ENCODE data around the gene TGFB1.
"Not testable (repeated sequence)": the region's sequence is repeated elsewhere in the genome, so short reads cannot be mapped to it uniquely, and the experiment has no call there.

The TGFB1 gene

GRCh38 chr19:41351339-41352245 is 2.1 kb downstream of the TGFB1 start:
- ChIA-PET CTCF (interaction anchor here (1.8 to 2.3 kb wide), 2 partner anchors 43 to 148 kb away, joined by 6 to 10 read pairs; partner anchors contain the start of gene CCDC97), POLR2A (ENCODE audit: low non-redundant PET) (interaction anchor here (0.5 to 1.6 kb wide), 5 partner anchors 12 to 164 kb away, joined by 3 to 9 read pairs (median 4); partner anchors contain the start of gene B9D2)
- peak overlapping the region; percentile 84 for H3K27ac ChIP-seq
- TF ChIP-seq, protein P1, sequence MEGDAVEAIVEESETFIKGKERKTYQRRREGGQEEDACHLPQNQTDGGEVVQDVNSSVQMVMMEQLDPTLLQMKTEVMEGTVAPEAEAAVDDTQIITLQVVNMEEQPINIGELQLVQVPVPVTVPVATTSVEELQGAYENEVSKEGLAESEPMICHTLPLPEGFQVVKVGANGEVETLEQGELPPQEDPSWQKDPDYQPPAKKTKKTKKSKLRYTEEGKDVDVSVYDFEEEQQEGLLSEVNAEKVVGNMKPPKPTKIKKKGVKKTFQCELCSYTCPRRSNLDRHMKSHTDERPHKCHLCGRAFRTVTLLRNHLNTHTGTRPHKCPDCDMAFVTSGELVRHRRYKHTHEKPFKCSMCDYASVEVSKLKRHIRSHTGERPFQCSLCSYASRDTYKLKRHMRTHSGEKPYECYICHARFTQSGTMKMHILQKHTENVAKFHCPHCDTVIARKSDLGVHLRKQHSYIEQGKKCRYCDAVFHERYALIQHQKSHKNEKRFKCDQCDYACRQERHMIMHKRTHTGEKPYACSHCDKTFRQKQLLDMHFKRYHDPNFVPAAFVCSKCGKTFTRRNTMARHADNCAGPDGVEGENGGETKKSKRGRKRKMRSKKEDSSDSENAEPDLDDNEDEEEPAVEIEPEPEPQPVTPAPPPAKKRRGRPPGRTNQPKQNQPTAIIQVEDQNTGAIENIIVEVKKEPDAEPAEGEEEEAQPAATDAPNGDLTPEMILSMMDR (conservative IDR thresholded peaks at IDR 0.05; ENCODE audit: low read depth), result no peak
- peak; percentile 86 for DNase-seq (ENCODE audit: low spot score)

GRCh38 chr19:41350735-41351338 is 2.9 kb downstream of the TGFB1 start:
- ChIA-PET POLR2A (ENCODE audit: low non-redundant PET) (interaction anchor here (0.5 to 1.6 kb wide), 4 partner anchors 13 to 163 kb away, joined by 3 to 9 read pairs (median 4); partner anchors contain the start of gene B9D2), CTCF (interaction anchor here (1.8 kb wide), 1 partner anchor 42 kb away, joined by 10 read pairs; the partner anchor contains the start of gene CCDC97)
- TF ChIP-seq, protein P1 (conservative IDR thresholded peaks at IDR 0.05; ENCODE audit: low read depth), result no peak
- H3K27ac ChIP-seq, result peak overlapping the region; percentile 84
- DNase-seq (ENCODE audit: low spot score), result no peak

DNA sequence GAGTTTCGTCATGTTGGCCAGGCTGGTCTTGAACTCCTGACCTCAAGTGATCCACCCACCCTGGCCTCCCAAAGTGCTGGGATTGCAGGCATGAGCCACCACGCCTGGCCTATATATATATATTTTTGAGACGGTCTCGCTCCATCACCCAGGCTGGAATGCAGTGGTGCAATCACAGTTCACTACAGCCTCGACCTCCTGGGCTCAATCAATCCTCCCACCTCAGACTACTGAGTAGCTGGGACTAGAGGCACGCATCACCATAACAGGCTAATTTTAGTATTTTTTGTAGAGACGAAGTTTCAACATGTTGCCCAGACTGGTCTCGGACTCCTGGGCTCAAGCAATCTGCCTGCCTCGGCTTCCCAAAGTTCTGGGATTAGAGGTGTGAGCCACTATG is 6.8 kb downstream of the TGFB1 start:
- ChIA-PET POLR2A (ENCODE audit: low non-redundant PET) (interaction anchor here (0.6 kb wide), 1 partner anchor 23 kb away, joined by 3 read pairs; no protein-coding TSS in a partner anchor), CTCF (interaction anchor here (1.2 kb wide), 1 partner anchor 217 kb away, joined by 5 read pairs; no protein-coding TSS in a partner anchor)
- 0 out of 2 replicates have a peak overlapping the region, but pooled peaks have one; percentile 2 for H3K27ac ChIP-seq
- not testable (repeated sequence) for DNase-seq (ENCODE audit: low spot score)

DNA sequence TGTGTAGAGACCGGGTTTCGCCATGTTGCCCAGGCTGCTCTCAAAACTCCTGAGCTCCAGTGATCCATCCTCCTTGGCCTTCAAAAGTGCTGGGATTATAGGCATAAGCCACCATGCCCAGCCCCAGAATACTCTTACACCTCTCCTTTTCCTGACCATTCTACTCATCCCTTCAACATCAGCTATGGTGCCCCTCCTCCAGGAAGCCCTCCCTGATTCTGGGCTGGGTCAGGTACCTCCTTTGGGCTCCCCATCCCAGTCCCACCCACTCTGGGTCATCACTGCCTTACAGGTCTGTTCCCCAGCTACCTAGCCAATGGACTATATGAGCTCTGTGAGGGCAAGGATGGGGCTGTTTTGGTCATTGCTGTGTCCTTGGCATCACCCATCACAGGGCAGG is 9.6 kb downstream of the TGFB1 start:
- TF ChIP-seq, protein P1 (conservative IDR thresholded peaks at IDR 0.05; ENCODE audit: low read depth), result no peak
- ChIA-PET CTCF (interaction anchor here (0.6 kb wide), 1 partner anchor 24 kb away, joined by 3 read pairs; no protein-coding TSS in a partner anchor), POLR2A (ENCODE audit: low non-redundant PET) (no interaction called here)
- no peak for DNase-seq (ENCODE audit: low spot score)
- no peak overlapping the region for H3K27ac ChIP-seq

- TF ChIP-seq, protein P1 (conservative IDR thresholded peaks at IDR 0.05; ENCODE audit: low read depth), result no peak
- DNase-seq (ENCODE audit: low spot score), result no peak
- peak overlapping the region; percentile 21 for H3K27ac ChIP-seq
- ChIA-PET POLR2A (ENCODE audit: low non-redundant PET) (no interaction called here), CTCF (interaction anchor here (0.6 kb wide), 1 partner anchor 33 kb away, joined by 3 read pairs; no protein-coding TSS in a partner anchor)
Measured at GRCh38 chr19:41341669-41342490, 11.8 kb downstream of the TGFB1 start.

DNA sequence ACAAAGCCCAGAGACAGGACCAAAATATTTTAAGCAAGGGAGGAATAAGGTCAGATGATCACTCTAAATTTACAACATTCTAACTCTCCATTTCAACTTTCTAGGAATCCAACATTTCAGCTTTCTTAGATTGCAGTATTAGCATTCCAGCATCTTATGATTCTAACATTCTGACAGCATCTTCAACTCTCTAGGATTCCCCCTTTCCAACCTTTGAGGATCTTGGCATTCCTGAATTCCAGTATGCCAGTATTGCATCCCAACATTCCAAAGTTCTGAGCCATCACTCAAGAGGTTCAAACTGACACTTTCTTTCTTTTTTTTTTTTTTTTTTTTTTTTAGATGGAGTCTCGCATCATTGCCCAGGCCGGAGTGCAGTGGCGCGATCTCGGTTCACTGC is 13.8 kb downstream of the TGFB1 start:
- CTCF ChIA-PET, result no interaction called here
- POLR2A ChIA-PET (ENCODE audit: low non-redundant PET), result no interaction called here
- peak overlapping the region; percentile 49 for H3K27ac ChIP-seq
- DNase-seq (ENCODE audit: low spot score), result peak; percentile 77
- TF ChIP-seq, protein P1 (conservative IDR thresholded peaks at IDR 0.05; ENCODE audit: low read depth), result no peak
